ENCODE results near the gene PCNX3. TPM values are rescaled to one million over a fixed set of nuclear protein-coding genes. Genes with fewer than 3 reads are reported as not detected.
A peak's percentile ranks its signal among the peaks of the same experiment; 100 is the strongest.

The PCNX3 gene
- total and polyA plus RNA-seq, 2 of the 13 experiments (the other 11 are each of a cell fraction or from before 2014, with no cell fraction given): 16.2 to 23.0 TPM

- TF ChIP-seq ZNF687 (CRISPR knock-in tag; IDR thresholded peaks at IDR 0.05): peak; percentile 8; the same call in 1 of the 2 replicates
- TF ChIP-seq ARNT (IDR thresholded peaks at IDR 0.05): no peak
- peak; percentile 81 for TF ChIP-seq RBFOX2 (IDR thresholded peaks at IDR 0.05; ENCODE audit: low read depth, low read length)
- no peak for TF ChIP-seq KAT7 (CRISPR knock-in tag; IDR thresholded peaks at IDR 0.05; ENCODE audit: borderline replicate concordance)
- TF ChIP-seq ZNF660 (CRISPR knock-in tag; IDR thresholded peaks at IDR 0.05; ENCODE audit: borderline replicate concordance, low read depth): no peak
- TF ChIP-seq ZNF777 (CRISPR knock-in tag; IDR thresholded peaks at IDR 0.05): no peak
- TF ChIP-seq ZNF782 (CRISPR knock-in tag; IDR thresholded peaks at IDR 0.05; ENCODE audit: borderline replicate concordance): no peak
- TF ChIP-seq IRX3 (CRISPR knock-in tag; IDR thresholded peaks at IDR 0.05; ENCODE audit: borderline replicate concordance, low read depth): peak; percentile 81; the same call in 1 of the 2 replicates
- TF ChIP-seq FOSL2 (CRISPR knock-in tag; IDR thresholded peaks at IDR 0.05): no peak; the same call in 1 of the 2 replicates
- TF ChIP-seq HOXA5 (CRISPR knock-in tag; IDR thresholded peaks at IDR 0.05): no peak
- TF ChIP-seq, protein P1, sequence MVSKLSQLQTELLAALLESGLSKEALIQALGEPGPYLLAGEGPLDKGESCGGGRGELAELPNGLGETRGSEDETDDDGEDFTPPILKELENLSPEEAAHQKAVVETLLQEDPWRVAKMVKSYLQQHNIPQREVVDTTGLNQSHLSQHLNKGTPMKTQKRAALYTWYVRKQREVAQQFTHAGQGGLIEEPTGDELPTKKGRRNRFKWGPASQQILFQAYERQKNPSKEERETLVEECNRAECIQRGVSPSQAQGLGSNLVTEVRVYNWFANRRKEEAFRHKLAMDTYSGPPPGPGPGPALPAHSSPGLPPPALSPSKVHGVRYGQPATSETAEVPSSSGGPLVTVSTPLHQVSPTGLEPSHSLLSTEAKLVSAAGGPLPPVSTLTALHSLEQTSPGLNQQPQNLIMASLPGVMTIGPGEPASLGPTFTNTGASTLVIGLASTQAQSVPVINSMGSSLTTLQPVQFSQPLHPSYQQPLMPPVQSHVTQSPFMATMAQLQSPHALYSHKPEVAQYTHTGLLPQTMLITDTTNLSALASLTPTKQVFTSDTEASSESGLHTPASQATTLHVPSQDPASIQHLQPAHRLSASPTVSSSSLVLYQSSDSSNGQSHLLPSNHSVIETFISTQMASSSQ (IDR thresholded peaks at IDR 0.05; ENCODE audit: low read depth): no peak
- TF ChIP-seq, protein P1 (CRISPR knock-in tag; IDR thresholded peaks at IDR 0.05; ENCODE audit: borderline replicate concordance): no peak
- no peak for TF ChIP-seq ZKSCAN8 (CRISPR knock-in tag; IDR thresholded peaks at IDR 0.05; ENCODE audit: borderline replicate concordance)
- TF ChIP-seq SP4 (CRISPR knock-in tag; IDR thresholded peaks at IDR 0.05): peak; percentile 54; the same call in 1 of the 2 replicates
- no peak for TF ChIP-seq CENPT (CRISPR knock-in tag; IDR thresholded peaks at IDR 0.05; ENCODE audit: low read depth)
- no peak for TF ChIP-seq MEIS1 (CRISPR knock-in tag; IDR thresholded peaks at IDR 0.05; ENCODE audit: borderline replicate concordance)
- no peak for TF ChIP-seq GMEB2 (CRISPR knock-in tag; IDR thresholded peaks at IDR 0.05; ENCODE audit: low read depth)
- no peak for TF ChIP-seq RARG (CRISPR knock-in tag; IDR thresholded peaks at IDR 0.05; ENCODE audit: low read depth)
- TF ChIP-seq ATF7 (IDR thresholded peaks at IDR 0.05): no peak
- no peak for TF ChIP-seq ATF7 (CRISPR knock-in tag; IDR thresholded peaks at IDR 0.05)
- TF ChIP-seq NCOA5 (CRISPR knock-in tag; IDR thresholded peaks at IDR 0.05): no peak
- 0 out of 2 replicates have a peak, but pooled peaks have one; percentile 39 for TF ChIP-seq TARDBP (CRISPR knock-in tag; IDR thresholded peaks at IDR 0.05)
- TF ChIP-seq CEBPG (CRISPR knock-in tag; IDR thresholded peaks at IDR 0.05): no peak
Measured at GRCh38 chr11:65615950-65616574, 486 bp downstream of the PCNX3 start (continued).
